HepG2 (cell line): Measurements from ENCODE around the gene LYRM2. TPM values are rescaled to one million over a fixed set of nuclear protein-coding genes. Genes with fewer than 3 reads are reported as not detected.
A peak's percentile ranks its signal among the peaks of the same experiment; 100 is the strongest.
"Not testable (repeated sequence)": the region's sequence is repeated elsewhere in the genome, so short reads cannot be mapped to it uniquely, and the experiment has no call there.

Experiments used
- ATAC-seq: fragments of 200-7000 bp; cut with Tn5 transposase; 3 replicates; pipeline ENCODE4 v1.9.1; 2020; ENCODE audit warnings: mild to moderate bottlenecking, moderate library complexity
- BruUV-seq: library from RNA; stranded (reverse); fragments of 400-500 nt; replicated peaks from 2 replicates; lab custom pipeline; 2021; lab: Mats Ljungman, UMichigan
- CTCF ChIA-PET: fragments of 300-600 bp; formaldehyde crosslinking; extraction: SDS; loops from one replicate; lab custom pipeline; 2021; ENCODE audit warnings: low total read pairs, inconsistent platforms, low intra/inter-chr PET ratio; lab: Yijun Ruan, JAX
- POLR2A ChIA-PET: fragments of 350-600 bp; sonication (Branson Sonifier 250); formaldehyde crosslinking; loops from one replicate; lab custom pipeline; 2020; ENCODE audit warnings: antibody characterized with exemption, inconsistent platforms; lab: Yijun Ruan, JAX
- DNase-seq: peaks from one replicate; pipeline ENCODE4 v3.0.0-alpha.2; 2015; ENCODE audit warnings: low spot score
- FAIRE-seq: peaks from 3 replicates; lab custom pipeline; 2011; peaks lifted over from hg19 to GRCh38; lab: Jason Lieb, UNC
- H2AFZ ChIP-seq: one replicate; pipeline ENCODE4 v1.6.1; 2011; ENCODE audit warnings: low read length, inconsistent platforms
- H3K27ac ChIP-seq: fragments of 300-600 bp; 3 replicates; pipeline ENCODE4 v1.8.0; 2011; ENCODE audit warnings: mixed run types, mild to moderate bottlenecking, mixed read lengths, low read length, inconsistent platforms; ENCODE audit not compliant: insufficient read depth; ENCODE audit errors: extremely low read length
- H3K27me3 ChIP-seq, 2 experiments: fragments of 200-600 bp in 1 of 2; 2 replicates in 1 of 2; 3 replicates in 1 of 2; pipeline versions ENCODE4 v1.6.0 to v1.8.0; 2011; ENCODE audit warnings: low read length in 2 of 2, mild to moderate bottlenecking in 2 of 2, moderate library complexity in 2 of 2, inconsistent platforms in 1 of 2; ENCODE audit not compliant: insufficient read depth in 2 of 2, control insufficient read depth in 1 of 2
- H3K36me3 ChIP-seq, 2 experiments: fragments of 200-600 bp in 1 of 2; replicated peaks in 1 of 2; 2 replicates in 1 of 2; 3 replicates in 1 of 2; pipeline versions ENCODE4 v1.5.1 to v1.8.0; 2011; ENCODE audit warnings: low read length in 2 of 2, inconsistent platforms in 1 of 2; ENCODE audit not compliant: insufficient read depth in 2 of 2, control insufficient read depth in 1 of 2
- H3K4me1 ChIP-seq: 2 replicates; pipeline ENCODE4 v1.5.1; 2012; ENCODE audit warnings: low read length, inconsistent platforms; ENCODE audit not compliant: insufficient read depth
- H3K4me2 ChIP-seq: 2 replicates; pipeline ENCODE4 v1.6.0; 2011; ENCODE audit warnings: low read depth, low read length, inconsistent platforms
- H3K4me3 ChIP-seq, 3 experiments: fragments of 200-600 bp in 1 of 3; sonication (generic), shearing (Covaris generic) in 1 of 3; replicated peaks in 1 of 3; 2 replicates each; pipeline ENCODE4 v1.5.1; 2011 to 2016; ENCODE audit warnings: low read length in 3 of 3, inconsistent platforms in 2 of 3, low read depth in 2 of 3, mild to moderate bottlenecking in 2 of 3, control low read depth in 1 of 3, mixed read lengths in 1 of 3; ENCODE audit not compliant: insufficient read depth in 1 of 3
- H3K79me2 ChIP-seq: one replicate; pipeline ENCODE4 v1.6.1; 2011; ENCODE audit warnings: low read length, inconsistent platforms; ENCODE audit not compliant: insufficient read depth
- H3K9ac ChIP-seq: 2 replicates; pipeline ENCODE4 v1.6.0; 2011; ENCODE audit warnings: mild to moderate bottlenecking, low read depth, low read length, inconsistent platforms; ENCODE audit not compliant: insufficient read depth
- H3K9me3 ChIP-seq: 2 replicates; pipeline ENCODE4 v1.5.1; 2012; ENCODE audit warnings: mild to moderate bottlenecking, low read length
- H4K20me1 ChIP-seq: 2 replicates; pipeline ENCODE4 v1.6.0; 2011; ENCODE audit warnings: inconsistent platforms, mild to moderate bottlenecking, low read length, moderate library complexity; ENCODE audit not compliant: insufficient read depth
- KLF13 ChIP-seq: sonication (generic); formaldehyde crosslinking; IDR thresholded peaks from 2 replicates; pipeline ENCODE4 v1.4.0; 2020; ENCODE audit warnings: mild to moderate bottlenecking, missing genetic modification reagents
- MIER2 ChIP-seq: IDR thresholded peaks from 2 replicates; pipeline ENCODE4 v1.6.1; 2016; ENCODE audit warnings: missing biosample characterization, missing genetic modification reagents
- NCOA2 ChIP-seq: sonication (generic); formaldehyde crosslinking; IDR thresholded peaks from 2 replicates; pipeline ENCODE4 v1.8.0; 2022; ENCODE audit warnings: inconsistent platforms
- NFATC3 ChIP-seq: sonication (generic); formaldehyde crosslinking; IDR thresholded peaks from 2 replicates; pipeline ENCODE4 v1.5.1; 2020; ENCODE audit warnings: mild to moderate bottlenecking, missing genetic modification reagents
- PHF8 ChIP-seq: sonication (generic); formaldehyde crosslinking; IDR thresholded peaks from 2 replicates; pipeline ENCODE4 v1.5.0; 2020; ENCODE audit warnings: missing genetic modification reagents
- REST ChIP-seq, 2 experiments: IDR thresholded peaks; 2 replicates each; pipeline ENCODE4 v1.6.1; 2011 to 2012; ENCODE audit warnings: low read length in 2 of 2, borderline replicate concordance in 1 of 2, low read depth in 1 of 2, mild to moderate bottlenecking in 1 of 2, moderate library complexity in 1 of 2
- SRY ChIP-seq: sonication (generic); formaldehyde crosslinking; IDR thresholded peaks from 2 replicates; pipeline ENCODE4 v1.8.0; 2022; ENCODE audit warnings: mild to moderate bottlenecking, missing genetic modification reagents
- ZC3H13 ChIP-seq: sonication (generic); formaldehyde crosslinking; IDR thresholded peaks from 2 replicates; pipeline ENCODE4 v1.8.1; 2023; ENCODE audit warnings: mild to moderate bottlenecking, missing genetic modification reagents, moderate library complexity
- ZNF160 ChIP-seq: sonication (generic); formaldehyde crosslinking; IDR thresholded peaks from 2 replicates; pipeline ENCODE4 v1.8.0; 2022; ENCODE audit warnings: mild to moderate bottlenecking, inconsistent platforms, missing genetic modification reagents
- ZNF484 ChIP-seq: sonication (generic); formaldehyde crosslinking; IDR thresholded peaks from 2 replicates; pipeline ENCODE4 v1.5.1; 2020; ENCODE audit warnings: mild to moderate bottlenecking, low read depth, missing genetic modification reagents, borderline replicate concordance
- ZNF580 ChIP-seq: IDR thresholded peaks from 2 replicates; pipeline ENCODE4 v1.6.1; 2016; ENCODE audit warnings: low read depth, borderline replicate concordance
- ZNF747 ChIP-seq: sonication (generic); formaldehyde crosslinking; IDR thresholded peaks from 2 replicates; pipeline ENCODE4 v1.8.1; 2023; ENCODE audit warnings: missing genetic modification reagents, mild to moderate bottlenecking, borderline replicate concordance
- ZNF781 ChIP-seq: sonication (generic); formaldehyde crosslinking; IDR thresholded peaks from 2 replicates; pipeline ENCODE4 v1.5.1; 2020; ENCODE audit warnings: borderline replicate concordance, mild to moderate bottlenecking, missing genetic modification reagents; ENCODE audit errors: not compliant biosample characterization
- ZNF850 ChIP-seq: sonication (generic); formaldehyde crosslinking; conservative IDR thresholded peaks from 2 replicates; pipeline ENCODE4 v1.9.0; 2021; ENCODE audit warnings: mild to moderate bottlenecking, missing genetic modification reagents
- ZSCAN12 ChIP-seq: sonication (generic); formaldehyde crosslinking; IDR thresholded peaks from 2 replicates; pipeline ENCODE4 v1.9.0; 2021; ENCODE audit warnings: mild to moderate bottlenecking, missing genetic modification reagents
- ZSCAN31 ChIP-seq: sonication (generic); formaldehyde crosslinking; IDR thresholded peaks from 2 replicates; pipeline ENCODE4 v1.5.0; 2020; ENCODE audit warnings: low read depth, mild to moderate bottlenecking, missing genetic modification reagents
- ZSCAN5A ChIP-seq: sonication (generic); formaldehyde crosslinking; IDR thresholded peaks from 2 replicates; pipeline ENCODE4 v1.8.0; 2022; ENCODE audit warnings: mild to moderate bottlenecking, missing genetic modification reagents, borderline replicate concordance
- WGBS: methylation state at CpG from one replicate; pipeline ENCODE4 v1.1.6; 2017; ENCODE audit warnings: low lambda C conversion rate; 5-methylcytosine and 5-hydroxymethylcytosine counted together
- in situ Hi-C: cut with HindIII; loops from 2 replicates; pipeline ENCODE4 v1.10.0; 2017; ENCODE audit warnings: low pct_unique_long_range_greater_than_20kb; ENCODE audit not compliant: extremely low pct_ligation_motif_present
- intact Hi-C: fragments of 100-400 bp; cut with micrococcal nuclease; formaldehyde crosslinking; loops from one replicate; pipeline ENCODE4 v1.10.0; 2022; ENCODE audit not compliant: unreplicated experiment
- polyA plus RNA-seq, 8 experiments: library from polyadenylated mRNA; depleted of rRNA in 3 of 8; stranded (reverse) in 7 of 8; unstranded in 1 of 8; fragments of >200 nt; fragmentation: Illumina TruSeq in 4 of 8; extraction: Trizol in 4 of 8; gene quantifications; 2 replicates each; pipeline versions ENCODE4 v1.2.1 to v1.2.3, GENCODE V29; 2011 to 2016; ENCODE audit warnings: low read depth in 4 of 8, missing spikeins in 1 of 8, mixed read lengths in 1 of 8; ENCODE audit not compliant: insufficient read depth in 1 of 8
- total RNA-seq, 5 experiments: library from RNA; depleted of rRNA; stranded (reverse); fragments of >200 nt; fragmentation: Illumina TruSeq; extraction: Trizol; gene quantifications; 2 replicates each; pipeline ENCODE4 v1.2.3, GENCODE V29; 2016; ENCODE audit warnings: low read depth in 1 of 5
- TF ChIP-seq, protein P1 (sequence below): sonication (generic); formaldehyde crosslinking; IDR thresholded peaks from 2 replicates; pipeline ENCODE4 v1.5.0; 2020; ENCODE audit warnings: mild to moderate bottlenecking, missing genetic modification reagents

LYRM2 gene
- total and polyA plus RNA-seq, 2 of the 13 experiments (the other 11 are each of a cell fraction or from before 2014, with no cell fraction given), result 17.8 to 32.6 TPM

- TF ChIP-seq REST (IDR thresholded peaks at IDR 0.05; ENCODE audit: borderline replicate concordance in 1 of 2, low read depth in 1 of 2, low read length in 2 of 2) (no peak), ZNF850 (no peak), ZNF160 (CRISPR knock-in tag) (0 out of 2 replicates have a peak, but pooled peaks have one; percentile 20), ZNF747 (CRISPR knock-in tag) (0 out of 2 replicates have a peak, but pooled peaks have one; percentile 40), NFATC3 (CRISPR knock-in tag) (no peak), MIER2 (CRISPR knock-in tag) (no peak), KLF13 (CRISPR knock-in tag) (no peak), PHF8 (CRISPR knock-in tag) (no peak), SRY (CRISPR knock-in tag) (no peak), ZSCAN12 (no peak), ZSCAN5A (CRISPR knock-in tag) (no peak), ZSCAN31 (CRISPR knock-in tag) (0 out of 2 replicates have a peak, but pooled peaks have one; percentile 5), ZNF781 (CRISPR knock-in tag) (no peak), ZC3H13 (CRISPR knock-in tag) (no peak), NCOA2 (no peak), ZNF580 (no peak), ZNF484 (CRISPR knock-in tag) (no peak)
- TF ChIP-seq, protein P1, sequence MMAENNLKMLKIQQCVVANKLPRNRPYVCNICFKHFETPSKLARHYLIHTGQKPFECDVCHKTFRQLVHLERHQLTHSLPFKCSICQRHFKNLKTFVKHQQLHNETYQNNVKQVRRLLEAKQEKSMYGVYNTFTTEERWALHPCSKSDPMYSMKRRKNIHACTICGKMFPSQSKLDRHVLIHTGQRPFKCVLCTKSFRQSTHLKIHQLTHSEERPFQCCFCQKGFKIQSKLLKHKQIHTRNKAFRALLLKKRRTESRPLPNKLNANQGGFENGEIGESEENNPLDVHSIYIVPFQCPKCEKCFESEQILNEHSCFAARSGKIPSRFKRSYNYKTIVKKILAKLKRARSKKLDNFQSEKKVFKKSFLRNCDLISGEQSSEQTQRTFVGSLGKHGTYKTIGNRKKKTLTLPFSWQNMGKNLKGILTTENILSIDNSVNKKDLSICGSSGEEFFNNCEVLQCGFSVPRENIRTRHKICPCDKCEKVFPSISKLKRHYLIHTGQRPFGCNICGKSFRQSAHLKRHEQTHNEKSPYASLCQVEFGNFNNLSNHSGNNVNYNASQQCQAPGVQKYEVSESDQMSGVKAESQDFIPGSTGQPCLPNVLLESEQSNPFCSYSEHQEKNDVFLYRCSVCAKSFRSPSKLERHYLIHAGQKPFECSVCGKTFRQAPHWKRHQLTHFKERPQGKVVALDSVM (CRISPR knock-in tag), result peak; percentile 91
These were observed 607 bp downstream of the LYRM2 start (continued) for GRCh38 chr6:89637960-89638319.

GRCh38 chr6:89636412-89636811 is 2.1 kb downstream of the LYRM2 start:
- H3K4me3 ChIP-seq, H3K36me3 ChIP-seq, BruUV-seq, H3K27me3 ChIP-seq, H3K27ac ChIP-seq, H3K4me2 ChIP-seq, intact Hi-C loops, H3K9ac ChIP-seq, in situ Hi-C loops, H4K20me1 ChIP-seq, CTCF ChIA-PET, H3K9me3 ChIP-seq, H2AFZ ChIP-seq, FAIRE-seq, DNase-seq, ATAC-seq: not testable (repeated sequence)
- peaks cover 13% of the 10 kb centered on the region for H3K4me1 ChIP-seq
- 96% methylated on average over 3 of the region's 3 CpGs for WGBS
- POLR2A ChIA-PET, result interaction anchor here (0.7 kb wide), 1 partner anchor 326 kb away, joined by 3 read pairs; no protein-coding TSS in a partner anchor
- peaks cover 15% of the 10 kb centered on the region for H3K79me2 ChIP-seq
